ENCODE measurements around the gene ZNF524.

ZNF524 gene

DNA sequence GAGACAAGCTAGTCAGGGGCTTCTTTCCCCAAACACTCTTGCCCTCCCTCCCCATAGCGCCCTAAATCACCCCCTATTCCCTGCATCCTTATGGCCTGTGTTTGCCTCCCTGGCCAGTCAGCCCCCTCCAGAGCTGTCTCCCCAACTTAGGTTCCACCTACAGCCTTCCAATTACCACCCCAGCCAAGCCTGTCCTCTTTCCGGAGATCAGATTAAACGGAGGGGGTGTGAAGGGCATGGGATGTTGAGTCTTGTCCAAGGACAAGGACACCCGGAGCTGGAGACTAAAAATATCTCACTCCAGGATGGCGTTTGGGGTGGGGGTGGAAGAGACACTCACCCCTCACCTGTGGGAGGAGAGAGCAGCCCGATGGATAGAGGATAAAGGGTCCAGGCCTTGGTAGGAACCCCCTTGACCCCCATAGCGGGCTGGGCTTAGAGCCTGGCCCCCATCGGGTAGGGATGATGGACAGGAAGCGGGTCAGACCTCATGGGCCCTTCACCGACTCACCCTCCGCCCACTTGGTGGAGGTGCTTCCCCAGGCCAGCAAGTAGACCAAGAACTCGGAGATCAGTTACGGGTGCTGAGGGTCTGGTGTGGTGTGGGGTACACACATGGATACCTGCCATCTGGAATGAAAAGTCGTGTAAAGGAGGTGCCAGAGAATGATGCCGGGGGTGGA, 11.4 kb downstream of the ZNF524 start:
- H3K9me3 ChIP-seq: no peaks in the 10 kb centered on the region
- peaks cover 17% of the 10 kb centered on the region for H3K36me3 ChIP-seq
- DNase-seq: no peak
- no peaks in the 10 kb centered on the region for H3K27me3 ChIP-seq
- no peaks in the 10 kb centered on the region; the same call in 1 of the 2 replicates for H3K4me1 ChIP-seq
- no peak overlapping the region for H3K4me3 ChIP-seq (ENCODE audit: low read depth, low read length)
- TF ChIP-seq, protein P1, sequence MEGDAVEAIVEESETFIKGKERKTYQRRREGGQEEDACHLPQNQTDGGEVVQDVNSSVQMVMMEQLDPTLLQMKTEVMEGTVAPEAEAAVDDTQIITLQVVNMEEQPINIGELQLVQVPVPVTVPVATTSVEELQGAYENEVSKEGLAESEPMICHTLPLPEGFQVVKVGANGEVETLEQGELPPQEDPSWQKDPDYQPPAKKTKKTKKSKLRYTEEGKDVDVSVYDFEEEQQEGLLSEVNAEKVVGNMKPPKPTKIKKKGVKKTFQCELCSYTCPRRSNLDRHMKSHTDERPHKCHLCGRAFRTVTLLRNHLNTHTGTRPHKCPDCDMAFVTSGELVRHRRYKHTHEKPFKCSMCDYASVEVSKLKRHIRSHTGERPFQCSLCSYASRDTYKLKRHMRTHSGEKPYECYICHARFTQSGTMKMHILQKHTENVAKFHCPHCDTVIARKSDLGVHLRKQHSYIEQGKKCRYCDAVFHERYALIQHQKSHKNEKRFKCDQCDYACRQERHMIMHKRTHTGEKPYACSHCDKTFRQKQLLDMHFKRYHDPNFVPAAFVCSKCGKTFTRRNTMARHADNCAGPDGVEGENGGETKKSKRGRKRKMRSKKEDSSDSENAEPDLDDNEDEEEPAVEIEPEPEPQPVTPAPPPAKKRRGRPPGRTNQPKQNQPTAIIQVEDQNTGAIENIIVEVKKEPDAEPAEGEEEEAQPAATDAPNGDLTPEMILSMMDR (IDR thresholded peaks at IDR 0.05; ENCODE audit: low read depth, low read length): no peak

DNA sequence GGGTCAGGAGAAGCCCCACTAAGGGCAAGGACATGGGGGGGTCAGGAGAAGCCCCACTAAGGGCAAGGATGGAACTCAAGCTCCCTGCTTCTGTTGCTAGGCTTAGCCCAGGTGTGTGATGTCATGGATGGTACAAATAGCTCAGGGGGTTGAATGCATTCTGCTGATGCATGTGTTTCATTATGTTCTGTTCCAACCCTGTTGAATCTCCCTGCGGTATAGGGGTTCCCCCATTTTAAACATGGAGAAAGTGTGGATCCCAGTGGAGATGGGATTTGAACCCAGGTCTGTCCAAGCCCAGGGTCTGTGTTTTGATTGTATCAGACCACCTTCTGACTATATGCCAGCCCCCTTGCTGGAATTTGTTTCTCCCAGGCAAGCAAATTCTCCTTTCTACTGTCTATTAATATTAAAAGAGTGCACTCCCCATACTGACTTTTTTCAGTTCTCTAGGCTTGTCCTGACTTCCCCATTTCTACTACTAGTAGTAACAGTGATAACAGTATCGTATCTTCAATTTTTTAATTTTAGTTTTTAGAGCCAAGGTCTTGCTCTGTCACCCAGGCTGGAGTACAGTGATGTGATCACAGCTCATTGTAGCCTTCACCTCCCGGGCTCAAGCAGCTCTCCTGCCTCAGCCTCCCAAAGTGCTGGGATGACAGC, 12.0 kb downstream of the ZNF524 start:
- DNase-seq: no peak

DNA sequence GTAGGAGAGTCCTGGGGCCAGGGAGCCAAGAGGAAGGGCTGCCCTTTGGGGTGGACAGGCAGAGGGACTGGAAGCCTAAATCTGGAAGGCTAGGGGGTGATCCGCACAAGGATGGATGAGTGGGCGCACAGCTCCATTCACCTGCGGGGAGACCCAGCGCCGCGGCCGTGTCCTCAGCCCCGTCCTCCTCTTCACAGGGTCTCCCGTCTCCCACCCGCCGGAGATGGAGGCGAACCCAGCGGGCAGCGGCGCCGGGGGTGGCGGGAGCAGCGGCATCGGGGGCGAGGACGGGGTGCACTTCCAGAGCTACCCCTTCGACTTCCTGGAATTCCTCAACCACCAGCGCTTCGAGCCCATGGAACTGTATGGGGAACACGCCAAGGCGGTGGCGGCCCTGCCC, 13.3 kb downstream of the ZNF524 start:
- no peak overlapping the region for H3K4me3 ChIP-seq (ENCODE audit: low read depth, low read length)
- DNase-seq: no peak
- H3K36me3 ChIP-seq: peaks cover 19% of the 10 kb centered on the region
- H3K9me3 ChIP-seq: no peaks in the 10 kb centered on the region
- H3K27me3 ChIP-seq: no peaks in the 10 kb centered on the region
- H3K4me1 ChIP-seq: no peaks in the 10 kb centered on the region
- TF ChIP-seq, protein P1 (IDR thresholded peaks at IDR 0.05; ENCODE audit: low read depth, low read length): no peak

More for the DNA sequence above, 12.0 kb downstream of the ZNF524 start:
- Histone ChIP-seq H3K4me1 (no peaks in the 10 kb centered on the region), H3K4me3 (ENCODE audit: low read depth, low read length) (no peak overlapping the region), H3K27me3 (no peaks in the 10 kb centered on the region), H3K36me3 (peaks cover 15% of the 10 kb centered on the region), H3K9me3 (no peaks in the 10 kb centered on the region)
- TF ChIP-seq, protein P1 (IDR thresholded peaks at IDR 0.05; ENCODE audit: low read depth, low read length): no peak

DNA sequence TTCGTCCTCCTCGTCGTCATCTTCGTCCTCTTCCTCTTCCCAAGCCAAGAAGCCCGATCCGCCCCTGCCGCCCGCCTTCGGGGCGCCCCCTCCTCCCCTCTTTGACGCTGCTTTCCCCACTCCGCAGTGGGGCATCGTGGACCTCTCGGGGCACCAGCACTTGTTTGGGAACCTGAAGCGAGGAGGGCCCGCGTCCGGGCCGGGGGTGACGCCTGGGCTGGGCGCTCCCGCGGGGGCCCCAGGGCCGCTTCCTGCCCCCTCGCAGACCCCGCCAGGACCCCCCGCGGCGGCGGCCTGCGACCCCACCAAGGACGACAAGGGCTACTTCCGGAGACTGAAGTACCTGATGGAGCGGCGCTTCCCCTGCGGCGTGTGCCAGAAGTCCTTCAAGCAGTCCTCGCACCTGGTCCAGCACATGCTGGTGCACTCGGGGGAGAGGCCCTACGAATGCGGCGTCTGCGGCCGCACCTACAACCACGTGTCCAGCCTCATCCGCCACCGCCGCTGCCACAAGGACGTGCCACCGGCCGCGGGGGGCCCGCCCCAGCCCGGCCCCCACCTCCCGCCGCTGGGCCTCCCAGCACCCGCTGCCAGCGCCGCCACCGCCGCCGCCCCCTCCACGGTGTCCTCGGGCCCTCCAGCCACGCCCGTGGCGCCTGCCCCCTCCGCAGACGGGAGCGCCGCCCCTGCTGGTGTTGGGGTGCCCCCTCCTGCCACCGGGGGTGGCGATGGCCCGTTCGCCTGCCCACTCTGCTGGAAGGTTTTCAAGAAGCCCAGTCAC, 14.0 kb downstream of the ZNF524 start:
- H3K36me3 ChIP-seq: peaks cover 19% of the 10 kb centered on the region
- H3K9me3 ChIP-seq: no peaks in the 10 kb centered on the region
- TF ChIP-seq, protein P1 (IDR thresholded peaks at IDR 0.05; ENCODE audit: low read depth, low read length): no peak
- H3K4me1 ChIP-seq: no peaks in the 10 kb centered on the region
- no peak for DNase-seq
- no peaks in the 10 kb centered on the region for H3K27me3 ChIP-seq
- no peak overlapping the region for H3K4me3 ChIP-seq (ENCODE audit: low read depth, low read length)

DNA sequence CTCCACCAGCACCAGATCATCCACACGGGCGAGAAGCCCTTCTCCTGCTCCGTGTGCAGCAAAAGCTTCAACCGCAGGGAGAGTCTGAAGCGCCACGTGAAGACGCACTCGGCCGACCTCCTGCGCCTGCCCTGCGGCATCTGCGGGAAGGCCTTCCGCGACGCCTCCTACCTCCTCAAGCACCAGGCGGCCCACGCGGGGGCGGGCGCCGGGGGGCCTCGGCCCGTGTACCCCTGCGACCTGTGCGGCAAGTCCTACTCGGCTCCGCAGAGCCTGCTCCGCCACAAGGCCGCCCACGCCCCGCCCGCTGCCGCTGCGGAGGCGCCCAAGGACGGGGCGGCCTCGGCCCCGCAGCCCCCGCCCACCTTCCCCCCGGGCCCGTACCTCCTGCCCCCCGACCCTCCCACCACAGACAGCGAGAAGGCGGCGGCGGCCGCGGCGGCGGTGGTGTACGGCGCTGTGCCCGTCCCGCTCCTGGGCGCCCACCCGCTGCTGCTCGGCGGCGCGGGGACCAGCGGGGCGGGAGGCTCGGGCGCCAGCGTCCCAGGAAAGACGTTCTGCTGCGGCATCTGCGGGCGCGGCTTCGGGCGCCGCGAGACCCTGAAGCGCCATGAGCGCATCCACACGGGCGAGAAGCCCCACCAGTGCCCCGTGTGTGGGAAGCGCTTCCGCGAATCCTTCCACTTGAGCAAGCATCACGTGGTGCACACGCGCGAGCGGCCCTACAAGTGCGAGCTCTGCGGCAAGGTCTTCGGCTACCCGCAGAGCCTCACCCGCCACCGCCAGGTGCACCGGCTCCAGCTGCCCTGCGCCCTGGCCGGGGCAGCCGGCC, 14.8 kb downstream of the ZNF524 start:
- TF ChIP-seq, protein P1 (IDR thresholded peaks at IDR 0.05; ENCODE audit: low read depth, low read length): no peak
- peaks cover 19% of the 10 kb centered on the region for H3K36me3 ChIP-seq
- H3K9me3 ChIP-seq: no peaks in the 10 kb centered on the region
- no peak for DNase-seq
- no peaks in the 10 kb centered on the region for H3K4me1 ChIP-seq
- H3K4me3 ChIP-seq (ENCODE audit: low read depth, low read length): no peak overlapping the region
- H3K27me3 ChIP-seq: no peaks in the 10 kb centered on the region

All from BE2C (cell line).